Neural progenitor cell (in vitro differentiated cells): ENCODE data around the gene COQ2. TPM values are rescaled to one million over a fixed set of nuclear protein-coding genes. Genes with fewer than 3 reads are reported as not detected.
"Not testable (repeated sequence)": the region's sequence is repeated elsewhere in the genome, so short reads cannot be mapped to it uniquely, and the experiment has no call there.

Source experiments
- DNase-seq: peaks from one replicate; pipeline ENCODE4 v3.0.0-alpha.2; 2016; ENCODE audit warnings: low spot score
- H2AFZ ChIP-seq: fragments of 200-600 bp; sonication (generic); replicated peaks from 2 replicates; pipeline ENCODE4 v1.6.1; 2016; ENCODE audit warnings: antibody characterized with exemption
- H3F3A ChIP-seq: fragments of 200-600 bp; sonication (generic); 2 replicates; pipeline ENCODE4 v1.6.1; 2016; ENCODE audit warnings: antibody characterized with exemption, low read depth
- H3K27ac ChIP-seq: fragments of 200-600 bp; sonication (generic); 2 replicates; pipeline ENCODE4 v1.5.1; 2016; ENCODE audit warnings: mild to moderate bottlenecking
- H3K27me3 ChIP-seq: fragments of 200-600 bp; sonication (generic); 2 replicates; pipeline ENCODE4 v1.6.1; 2016; ENCODE audit warnings: mild to moderate bottlenecking, moderate library complexity
- H3K36me3 ChIP-seq: fragments of 200-600 bp; sonication (generic); 2 replicates; pipeline ENCODE4 v1.5.1; 2016
- H3K4me1 ChIP-seq: fragments of 200-600 bp; sonication (generic); 2 replicates; pipeline ENCODE4 v1.6.1; 2016; ENCODE audit warnings: mixed run types
- H3K4me2 ChIP-seq: fragments of 200-600 bp; sonication (generic); 2 replicates; pipeline ENCODE4 v1.6.1; 2016
- H3K4me3 ChIP-seq: fragments of 200-600 bp; sonication (generic); 2 replicates; pipeline ENCODE4 v1.5.1; 2016
- H3K79me2 ChIP-seq: fragments of 200-600 bp; sonication (generic); 2 replicates; pipeline ENCODE4 v1.6.1; 2016; ENCODE audit warnings: low read depth
- H3K9ac ChIP-seq: fragments of 200-600 bp; sonication (generic); 2 replicates; pipeline ENCODE4 v1.6.1; 2016
- H3K9me3 ChIP-seq: fragments of 200-600 bp; sonication (generic); 2 replicates; pipeline ENCODE4 v1.5.1; 2016; ENCODE audit warnings: low read depth
- H4K20me1 ChIP-seq: fragments of 200-600 bp; sonication (generic); 2 replicates; pipeline ENCODE4 v1.6.1; 2016; ENCODE audit warnings: low read depth
- H3K27ac Mint-ChIP-seq: 3 replicates; pipeline ENCODE4 v1.8.0; 2021; ENCODE audit warnings: mixed read lengths
- H3K27me3 Mint-ChIP-seq: 2 replicates; pipeline ENCODE4 v1.8.0; 2022; ENCODE audit warnings: low read depth, mild to moderate bottlenecking, inconsistent platforms, moderate library complexity, mixed read lengths; ENCODE audit not compliant: insufficient read depth
- H3K36me3 Mint-ChIP-seq: 3 replicates; pipeline ENCODE4 v1.8.0; 2021; ENCODE audit warnings: mixed read lengths
- H3K4me1 Mint-ChIP-seq: 3 replicates; pipeline ENCODE4 v1.8.0; 2021; ENCODE audit warnings: mixed read lengths
- H3K4me3 Mint-ChIP-seq: 3 replicates; pipeline ENCODE4 v1.8.0; 2021; ENCODE audit warnings: mild to moderate bottlenecking, moderate library complexity, mixed read lengths
- H3K9me3 Mint-ChIP-seq: 3 replicates; pipeline ENCODE4 v1.8.0; 2020; ENCODE audit warnings: mixed read lengths
- CTCF ChIP-seq: fragments of 200-600 bp; sonication (generic); IDR thresholded peaks from 2 replicates; pipeline ENCODE4 v1.5.1; 2017; ENCODE audit warnings: antibody characterized with exemption, mild to moderate bottlenecking
- EZH2 ChIP-seq: fragments of 200-600 bp; sonication (generic); IDR thresholded peaks from 2 replicates; pipeline ENCODE4 v1.6.1; 2017; ENCODE audit warnings: antibody characterized with exemption, mild to moderate bottlenecking, moderate library complexity
- EZH2phosphoT487 ChIP-seq: fragments of 200-600 bp; sonication (generic); IDR thresholded peaks from 2 replicates; pipeline ENCODE4 v1.6.1; 2017; ENCODE audit warnings: antibody characterized with exemption
- total RNA-seq: library from RNA; depleted of rRNA; stranded (reverse); fragments of >200 nt; gene quantifications from 2 replicates; pipeline ENCODE4 v1.2.3, GENCODE V29; 2015; ENCODE audit warnings: low replicate concordance

COQ2 gene
- total RNA-seq, 1 donor from 2014 or later: 32.7 TPM

GRCh38 chr4:83297548-83298260 is 13.1 kb upstream of the COQ2 start:
- H3K27me3 Mint-ChIP-seq: no peaks in the 10 kb centered on the region
- H3K9me3 ChIP-seq: no peaks in the 10 kb centered on the region
- H3K4me3 Mint-ChIP-seq: no peak overlapping the region
- no peaks in the 10 kb centered on the region for H3K36me3 ChIP-seq
- no peaks in the 10 kb centered on the region for H3K9me3 Mint-ChIP-seq
- no peaks in the 10 kb centered on the region for H3F3A ChIP-seq
- no peak for TF ChIP-seq EZH2
- no peaks in the 10 kb centered on the region for H3K36me3 Mint-ChIP-seq
- H2AFZ ChIP-seq: no peak overlapping the region
- no peak overlapping the region for H3K4me3 ChIP-seq
- H3K4me1 ChIP-seq: no peaks in the 10 kb centered on the region
- H3K4me2 ChIP-seq: no peak overlapping the region
- H3K4me1 Mint-ChIP-seq: no peaks in the 10 kb centered on the region
- no peak overlapping the region for H3K9ac ChIP-seq
- H3K27ac ChIP-seq: no peak overlapping the region
- H3K79me2 ChIP-seq: no peaks in the 10 kb centered on the region
- H3K27ac Mint-ChIP-seq: no peak overlapping the region
- H3K27me3 ChIP-seq: no peaks in the 10 kb centered on the region
- DNase-seq: no peak
- no peaks in the 10 kb centered on the region for H4K20me1 ChIP-seq

GRCh38 chr4:83293305-83294046 is 8.9 kb upstream of the COQ2 start:
- TF ChIP-seq EZH2 (no peak), CTCF (no peak), EZH2phosphoT487 (no peak)
- DNase-seq: no peak
- no peaks in the 10 kb centered on the region for H3K36me3 ChIP-seq
- H3K27ac Mint-ChIP-seq: no peak overlapping the region
- peaks cover 2% of the 10 kb centered on the region for H3K9me3 Mint-ChIP-seq
- H3K4me3 Mint-ChIP-seq: no peak overlapping the region
- H3K79me2 ChIP-seq: no peaks in the 10 kb centered on the region
- H3K27me3 Mint-ChIP-seq: no peaks in the 10 kb centered on the region
- no peak overlapping the region for H2AFZ ChIP-seq
- H3K4me3 ChIP-seq: no peak overlapping the region
- no peak overlapping the region for H3K4me2 ChIP-seq
- no peak overlapping the region for H3K9ac ChIP-seq
- no peaks in the 10 kb centered on the region for H4K20me1 ChIP-seq
- H3K27me3 ChIP-seq: no peaks in the 10 kb centered on the region
- no peak overlapping the region for H3K27ac ChIP-seq
- no peaks in the 10 kb centered on the region for H3K4me1 Mint-ChIP-seq
- no peaks in the 10 kb centered on the region for H3F3A ChIP-seq
- H3K36me3 Mint-ChIP-seq: no peaks in the 10 kb centered on the region
- no peaks in the 10 kb centered on the region for H3K4me1 ChIP-seq
- H3K9me3 ChIP-seq: no peaks in the 10 kb centered on the region

- H3K4me3 Mint-ChIP-seq, H2AFZ ChIP-seq, H3K4me1 ChIP-seq, H3K9me3 Mint-ChIP-seq, H3K27ac Mint-ChIP-seq, H3K4me3 ChIP-seq, H3K9me3 ChIP-seq, H3K9ac ChIP-seq, H3K36me3 Mint-ChIP-seq, H3K27ac ChIP-seq, DNase-seq, H3K36me3 ChIP-seq, H3K27me3 ChIP-seq, H3F3A ChIP-seq, H3K27me3 Mint-ChIP-seq, H3K4me1 Mint-ChIP-seq, H3K4me2 ChIP-seq, H3K79me2 ChIP-seq, H4K20me1 ChIP-seq: not testable (repeated sequence)
Observed at GRCh38 chr4:83290059-83290774, 5.6 kb upstream of the COQ2 start.

GRCh38 chr4:83288381-83288780 is 3.8 kb upstream of the COQ2 start:
- H3F3A ChIP-seq: peaks cover 14% of the 10 kb centered on the region
- H3K27me3 ChIP-seq, H3K36me3 Mint-ChIP-seq, H3K36me3 ChIP-seq, H3K79me2 ChIP-seq, H3K4me1 ChIP-seq, H2AFZ ChIP-seq, H3K27ac ChIP-seq, H3K4me3 ChIP-seq, H4K20me1 ChIP-seq, H3K4me3 Mint-ChIP-seq, H3K27ac Mint-ChIP-seq, DNase-seq, H3K4me2 ChIP-seq, H3K4me1 Mint-ChIP-seq, H3K9me3 ChIP-seq, H3K27me3 Mint-ChIP-seq, H3K9me3 Mint-ChIP-seq, H3K9ac ChIP-seq: not testable (repeated sequence)
